ENCODE measurements around the gene TMEM53. TPM values are rescaled to one million over a fixed set of nuclear protein-coding genes. Genes with fewer than 3 reads are reported as not detected.

TMEM53 gene
- total RNA-seq, 1 donor from 2014 or later: 6.6 TPM

DNA sequence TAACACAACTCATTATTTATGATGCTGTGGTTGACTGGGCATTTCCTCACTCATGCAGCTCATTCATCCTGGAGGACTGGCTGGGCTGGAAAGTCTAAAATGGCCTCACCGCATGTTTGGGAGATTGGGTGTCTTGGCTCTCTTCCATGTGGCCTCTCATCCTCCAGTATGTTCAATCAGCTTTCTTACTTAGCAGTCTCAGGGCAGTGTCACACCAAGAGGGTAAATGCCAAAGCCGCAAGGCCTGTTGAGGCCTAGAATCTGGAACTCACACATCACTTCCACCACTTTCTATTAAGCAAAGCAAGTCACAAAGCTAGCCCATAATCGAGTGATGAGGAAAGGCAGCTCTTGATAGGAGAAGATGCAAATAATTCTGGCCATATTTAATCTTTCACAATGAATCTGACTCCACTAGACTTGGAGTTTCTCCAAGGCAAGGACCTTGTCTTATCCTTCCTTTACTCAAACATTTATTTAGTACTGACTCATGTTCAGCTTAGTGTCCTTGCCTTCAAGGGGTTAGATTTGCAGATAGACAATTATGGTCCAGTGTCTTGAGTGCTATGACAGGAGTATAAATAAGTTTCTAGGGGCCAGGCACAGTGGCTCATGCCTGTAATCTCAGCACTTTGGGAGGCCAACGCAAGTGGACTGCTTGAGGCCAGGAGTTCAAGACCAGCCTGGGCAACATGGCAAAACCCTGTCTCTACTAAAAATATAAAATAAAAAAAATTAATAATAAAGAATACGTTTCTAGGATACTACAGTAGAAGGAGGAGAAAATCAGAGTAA lies 45.1 kb downstream of the TMEM53 start:
- Mint-ChIP-seq H3K9me3 (ENCODE audit: unreplicated experiment) (no peaks in the 10 kb centered on the region), H3K4me3 (ENCODE audit: unreplicated experiment) (no peak overlapping the region), H3K36me3 (ENCODE audit: unreplicated experiment) (peaks cover 3% of the 10 kb centered on the region), H3K4me1 (ENCODE audit: unreplicated experiment) (peaks cover 19% of the 10 kb centered on the region), H3K27ac (ENCODE audit: unreplicated experiment) (no peak overlapping the region), H3K27me3 (ENCODE audit: unreplicated experiment) (no peaks in the 10 kb centered on the region)
- TF ChIP-seq, protein P1, sequence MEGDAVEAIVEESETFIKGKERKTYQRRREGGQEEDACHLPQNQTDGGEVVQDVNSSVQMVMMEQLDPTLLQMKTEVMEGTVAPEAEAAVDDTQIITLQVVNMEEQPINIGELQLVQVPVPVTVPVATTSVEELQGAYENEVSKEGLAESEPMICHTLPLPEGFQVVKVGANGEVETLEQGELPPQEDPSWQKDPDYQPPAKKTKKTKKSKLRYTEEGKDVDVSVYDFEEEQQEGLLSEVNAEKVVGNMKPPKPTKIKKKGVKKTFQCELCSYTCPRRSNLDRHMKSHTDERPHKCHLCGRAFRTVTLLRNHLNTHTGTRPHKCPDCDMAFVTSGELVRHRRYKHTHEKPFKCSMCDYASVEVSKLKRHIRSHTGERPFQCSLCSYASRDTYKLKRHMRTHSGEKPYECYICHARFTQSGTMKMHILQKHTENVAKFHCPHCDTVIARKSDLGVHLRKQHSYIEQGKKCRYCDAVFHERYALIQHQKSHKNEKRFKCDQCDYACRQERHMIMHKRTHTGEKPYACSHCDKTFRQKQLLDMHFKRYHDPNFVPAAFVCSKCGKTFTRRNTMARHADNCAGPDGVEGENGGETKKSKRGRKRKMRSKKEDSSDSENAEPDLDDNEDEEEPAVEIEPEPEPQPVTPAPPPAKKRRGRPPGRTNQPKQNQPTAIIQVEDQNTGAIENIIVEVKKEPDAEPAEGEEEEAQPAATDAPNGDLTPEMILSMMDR (IDR thresholded peaks at IDR 0.05): no peak
- DNase-seq (ENCODE audit: extremely low spot score, unreplicated experiment): no peak

DNA sequence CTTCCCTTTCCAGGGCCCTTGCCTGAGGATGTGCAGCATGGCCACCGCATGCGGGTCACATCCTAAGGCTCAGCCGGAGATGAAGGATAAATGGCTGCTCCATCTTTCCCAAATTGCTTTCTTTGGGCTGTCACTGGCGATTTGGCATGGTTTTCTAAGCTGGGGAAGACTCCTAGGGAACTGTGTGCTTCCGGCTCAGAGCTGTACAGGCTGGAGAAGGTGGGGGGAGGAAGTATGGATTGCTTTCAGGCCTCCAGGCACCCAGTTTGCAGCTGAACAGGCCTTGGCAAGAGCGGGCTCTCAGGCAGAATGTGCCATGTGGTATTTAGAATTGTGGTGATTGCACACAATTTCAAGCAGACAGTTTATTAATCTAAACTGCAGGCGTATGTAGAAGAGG lies 48.9 kb downstream of the TMEM53 start:
- DNase-seq (ENCODE audit: extremely low spot score, unreplicated experiment): no peak
- Mint-ChIP-seq H3K27me3 (ENCODE audit: unreplicated experiment) (no peaks in the 10 kb centered on the region), H3K27ac (ENCODE audit: unreplicated experiment) (no peak overlapping the region), H3K4me3 (ENCODE audit: unreplicated experiment) (no peak overlapping the region), H3K4me1 (ENCODE audit: unreplicated experiment) (no peaks in the 10 kb centered on the region), H3K9me3 (ENCODE audit: unreplicated experiment) (no peaks in the 10 kb centered on the region), H3K36me3 (ENCODE audit: unreplicated experiment) (no peaks in the 10 kb centered on the region)
- TF ChIP-seq, protein P1 (IDR thresholded peaks at IDR 0.05): no peak

DNA sequence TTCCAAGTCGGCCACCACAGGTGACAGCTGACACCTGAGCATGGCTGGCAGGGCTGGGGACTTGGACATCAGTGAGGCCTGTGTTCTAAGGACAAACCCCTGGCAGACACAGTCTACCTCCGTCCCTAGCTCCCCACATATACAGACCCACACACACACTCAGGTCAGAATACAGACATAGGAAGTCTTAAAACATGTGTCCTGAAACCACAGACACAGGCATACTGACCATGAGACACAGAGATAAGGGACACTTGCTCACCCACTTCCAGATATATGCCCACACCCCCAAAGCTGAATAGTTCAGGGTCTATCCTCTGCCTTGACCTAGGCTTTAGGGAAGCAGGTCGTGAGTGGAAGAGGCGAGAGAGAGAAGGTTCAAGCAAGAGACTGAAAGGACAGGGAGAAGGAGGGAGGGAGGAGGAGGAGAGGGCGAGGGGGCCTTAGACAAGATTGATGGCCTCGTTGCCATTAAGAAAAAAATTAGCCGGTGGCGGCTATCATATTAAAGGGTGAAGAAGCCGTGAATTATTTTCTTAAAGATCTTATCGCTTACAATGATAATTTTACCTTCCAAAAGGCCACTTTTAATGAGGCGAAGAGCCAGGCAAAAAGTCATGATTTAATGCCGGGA lies 49.9 kb downstream of the TMEM53 start:
- Mint-ChIP-seq H3K27me3 (ENCODE audit: unreplicated experiment) (no peaks in the 10 kb centered on the region), H3K4me3 (ENCODE audit: unreplicated experiment) (no peak overlapping the region), H3K36me3 (ENCODE audit: unreplicated experiment) (no peaks in the 10 kb centered on the region), H3K27ac (ENCODE audit: unreplicated experiment) (no peak overlapping the region), H3K4me1 (ENCODE audit: unreplicated experiment) (no peaks in the 10 kb centered on the region), H3K9me3 (ENCODE audit: unreplicated experiment) (no peaks in the 10 kb centered on the region)
- DNase-seq (ENCODE audit: extremely low spot score, unreplicated experiment): no peak
- TF ChIP-seq, protein P1 (IDR thresholded peaks at IDR 0.05): no peak

DNA sequence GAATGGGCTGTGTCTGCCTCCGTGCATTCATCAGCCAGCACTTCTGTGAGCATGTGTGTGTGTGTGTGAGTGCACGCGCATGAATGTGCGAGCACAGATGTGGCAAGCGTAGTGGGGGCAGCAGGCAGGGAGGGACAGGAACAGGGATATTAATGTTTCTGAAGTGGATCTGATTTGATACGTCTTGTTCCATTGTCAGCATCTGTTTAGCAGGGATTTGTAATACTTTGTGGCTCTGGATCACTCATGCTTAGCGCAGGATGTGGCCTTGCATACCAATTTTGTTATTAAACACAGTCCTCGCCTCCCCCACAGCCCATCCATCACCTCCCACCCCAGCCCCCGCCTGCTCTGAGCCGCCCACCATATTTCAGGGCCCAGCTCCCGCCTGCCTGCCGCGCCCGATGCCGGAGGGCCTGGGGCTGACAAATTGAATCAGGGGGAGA lies 52.4 kb downstream of the TMEM53 start:
- no peak overlapping the region for H3K27ac Mint-ChIP-seq (ENCODE audit: unreplicated experiment)
- TF ChIP-seq, protein P1 (IDR thresholded peaks at IDR 0.05): no peak
- H3K4me1 Mint-ChIP-seq (ENCODE audit: unreplicated experiment): peaks cover 2% of the 10 kb centered on the region
- DNase-seq (ENCODE audit: extremely low spot score, unreplicated experiment): no peak
- no peak overlapping the region for H3K4me3 Mint-ChIP-seq (ENCODE audit: unreplicated experiment)
- peaks cover 7% of the 10 kb centered on the region for H3K27me3 Mint-ChIP-seq (ENCODE audit: unreplicated experiment)
- no peaks in the 10 kb centered on the region for H3K36me3 Mint-ChIP-seq (ENCODE audit: unreplicated experiment)
- no peaks in the 10 kb centered on the region for H3K9me3 Mint-ChIP-seq (ENCODE audit: unreplicated experiment)

DNA sequence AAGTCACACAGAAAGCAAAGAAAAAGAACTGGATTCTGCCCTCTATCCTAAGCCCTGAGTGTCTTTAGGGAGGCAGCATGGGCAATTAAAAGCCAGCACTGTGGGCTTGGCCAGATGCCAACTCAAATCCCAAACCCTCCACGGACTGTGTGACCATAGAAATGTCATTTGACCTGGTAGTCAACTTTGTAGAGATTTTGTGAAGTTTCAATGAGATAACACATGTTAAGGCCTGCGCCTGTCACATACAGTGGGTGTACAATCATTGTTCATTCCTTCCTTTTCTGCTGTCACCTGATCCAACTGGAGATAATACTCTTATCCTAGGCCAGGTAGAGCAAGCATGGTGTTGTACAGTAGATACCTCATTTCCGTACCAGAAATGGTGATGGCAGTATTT lies 54.2 kb downstream of the TMEM53 start:
- Mint-ChIP-seq H3K36me3 (ENCODE audit: unreplicated experiment) (no peaks in the 10 kb centered on the region), H3K27me3 (ENCODE audit: unreplicated experiment) (peaks cover 13% of the 10 kb centered on the region), H3K4me1 (ENCODE audit: unreplicated experiment) (peaks cover 5% of the 10 kb centered on the region), H3K4me3 (ENCODE audit: unreplicated experiment) (no peak overlapping the region), H3K9me3 (ENCODE audit: unreplicated experiment) (no peaks in the 10 kb centered on the region), H3K27ac (ENCODE audit: unreplicated experiment) (no peak overlapping the region)
- TF ChIP-seq, protein P1 (IDR thresholded peaks at IDR 0.05): no peak
- DNase-seq (ENCODE audit: extremely low spot score, unreplicated experiment): no peak
